HepG2 (cell line): Measurements from ENCODE around the gene TRMT2A. TPM values are rescaled to one million over a fixed set of nuclear protein-coding genes. Genes with fewer than 3 reads are reported as not detected.

ENCODE experiments used
- ATAC-seq: fragments of 200-7000 bp; cut with Tn5 transposase; 3 replicates; pipeline ENCODE4 v1.9.1; 2020; ENCODE audit warnings: mild to moderate bottlenecking, moderate library complexity
- Bru-seq: library from RNA; stranded (reverse); fragments of 400-500 nt; gene quantifications from one replicate; lab custom pipeline; 2021; lab: Mats Ljungman, UMichigan
- BruChase-seq, 2 experiments: library from RNA; stranded (reverse); fragments of 400-500 nt; gene quantifications; one replicate each; lab custom pipeline; 2021; lab: Mats Ljungman, UMichigan
- BruUV-seq: library from RNA; stranded (reverse); fragments of 400-500 nt; replicated peaks from 2 replicates; lab custom pipeline; 2021; lab: Mats Ljungman, UMichigan
- CTCF ChIA-PET: fragments of 300-600 bp; formaldehyde crosslinking; extraction: SDS; loops from one replicate; lab custom pipeline; 2021; ENCODE audit warnings: low total read pairs, inconsistent platforms, low intra/inter-chr PET ratio; lab: Yijun Ruan, JAX
- POLR2A ChIA-PET: fragments of 350-600 bp; sonication (Branson Sonifier 250); formaldehyde crosslinking; loops from one replicate; lab custom pipeline; 2020; ENCODE audit warnings: antibody characterized with exemption, inconsistent platforms; lab: Yijun Ruan, JAX
- DNase-seq: peaks from one replicate; pipeline ENCODE4 v3.0.0-alpha.2; 2015; ENCODE audit warnings: low spot score
- FAIRE-seq: peaks from 3 replicates; lab custom pipeline; 2011; peaks lifted over from hg19 to GRCh38; lab: Jason Lieb, UNC
- H2AFZ ChIP-seq: one replicate; pipeline ENCODE4 v1.6.1; 2011; ENCODE audit warnings: low read length, inconsistent platforms
- H3K27ac ChIP-seq: fragments of 300-600 bp; 3 replicates; pipeline ENCODE4 v1.8.0; 2011; ENCODE audit warnings: mixed run types, mild to moderate bottlenecking, mixed read lengths, low read length, inconsistent platforms; ENCODE audit not compliant: insufficient read depth; ENCODE audit errors: extremely low read length
- H3K27me3 ChIP-seq, 2 experiments: fragments of 200-600 bp in 1 of 2; 2 replicates in 1 of 2; 3 replicates in 1 of 2; pipeline versions ENCODE4 v1.6.0 to v1.8.0; 2011; ENCODE audit warnings: low read length in 2 of 2, mild to moderate bottlenecking in 2 of 2, moderate library complexity in 2 of 2, inconsistent platforms in 1 of 2; ENCODE audit not compliant: insufficient read depth in 2 of 2, control insufficient read depth in 1 of 2
- H3K36me3 ChIP-seq, 2 experiments: fragments of 200-600 bp in 1 of 2; replicated peaks in 1 of 2; 2 replicates in 1 of 2; 3 replicates in 1 of 2; pipeline versions ENCODE4 v1.5.1 to v1.8.0; 2011; ENCODE audit warnings: low read length in 2 of 2, inconsistent platforms in 1 of 2; ENCODE audit not compliant: insufficient read depth in 2 of 2, control insufficient read depth in 1 of 2
- H3K4me1 ChIP-seq: 2 replicates; pipeline ENCODE4 v1.5.1; 2012; ENCODE audit warnings: low read length, inconsistent platforms; ENCODE audit not compliant: insufficient read depth
- H3K4me2 ChIP-seq: 2 replicates; pipeline ENCODE4 v1.6.0; 2011; ENCODE audit warnings: low read depth, low read length, inconsistent platforms
- H3K4me3 ChIP-seq, 3 experiments: fragments of 200-600 bp in 1 of 3; sonication (generic), shearing (Covaris generic) in 1 of 3; replicated peaks in 1 of 3; 2 replicates each; pipeline ENCODE4 v1.5.1; 2011 to 2016; ENCODE audit warnings: low read length in 3 of 3, inconsistent platforms in 2 of 3, low read depth in 2 of 3, mild to moderate bottlenecking in 2 of 3, control low read depth in 1 of 3, mixed read lengths in 1 of 3; ENCODE audit not compliant: insufficient read depth in 1 of 3
- H3K79me2 ChIP-seq: one replicate; pipeline ENCODE4 v1.6.1; 2011; ENCODE audit warnings: low read length, inconsistent platforms; ENCODE audit not compliant: insufficient read depth
- H3K9ac ChIP-seq: 2 replicates; pipeline ENCODE4 v1.6.0; 2011; ENCODE audit warnings: mild to moderate bottlenecking, low read depth, low read length, inconsistent platforms; ENCODE audit not compliant: insufficient read depth
- H3K9me3 ChIP-seq: 2 replicates; pipeline ENCODE4 v1.5.1; 2012; ENCODE audit warnings: mild to moderate bottlenecking, low read length
- H4K20me1 ChIP-seq: 2 replicates; pipeline ENCODE4 v1.6.0; 2011; ENCODE audit warnings: inconsistent platforms, mild to moderate bottlenecking, low read length, moderate library complexity; ENCODE audit not compliant: insufficient read depth
- FOXJ3 ChIP-seq: sonication (generic); formaldehyde crosslinking; IDR thresholded peaks from 2 replicates; pipeline ENCODE4 v1.4.0; 2020; ENCODE audit warnings: missing genetic modification reagents, mild to moderate bottlenecking, borderline replicate concordance
- HIC2 ChIP-seq: sonication (generic); formaldehyde crosslinking; IDR thresholded peaks from 2 replicates; pipeline ENCODE4 v1.9.0; 2022; ENCODE audit warnings: low read depth, missing genetic modification reagents
- MEF2D ChIP-seq: sonication (generic); formaldehyde crosslinking; IDR thresholded peaks from 2 replicates; pipeline ENCODE4 v1.5.1; 2020; ENCODE audit warnings: mild to moderate bottlenecking, missing genetic modification reagents
- MIER2 ChIP-seq: IDR thresholded peaks from 2 replicates; pipeline ENCODE4 v1.6.1; 2016; ENCODE audit warnings: missing biosample characterization, missing genetic modification reagents
- RXRA ChIP-seq: sonication (generic); formaldehyde crosslinking; IDR thresholded peaks from 2 replicates; pipeline ENCODE4 v1.5.1; 2020; ENCODE audit warnings: missing genetic modification reagents
- SNAPC5 ChIP-seq: sonication (generic); formaldehyde crosslinking; IDR thresholded peaks from 2 replicates; pipeline ENCODE4 v1.8.1; 2023; ENCODE audit warnings: mild to moderate bottlenecking, missing genetic modification reagents, borderline replicate concordance
- ZFP1 ChIP-seq: IDR thresholded peaks from 2 replicates; pipeline ENCODE4 v1.6.1; 2016
- ZNF138 ChIP-seq: sonication (generic); formaldehyde crosslinking; IDR thresholded peaks from 2 replicates; pipeline ENCODE4 v1.5.0; 2020; ENCODE audit warnings: mild to moderate bottlenecking, low read depth, missing genetic modification reagents
- ZNF333 ChIP-seq: sonication (generic); formaldehyde crosslinking; IDR thresholded peaks from 2 replicates; pipeline ENCODE4 v1.4.0; 2020; ENCODE audit warnings: mild to moderate bottlenecking, missing genetic modification reagents, borderline replicate concordance
- ZNF512B ChIP-seq: sonication (generic); formaldehyde crosslinking; IDR thresholded peaks from 2 replicates; pipeline ENCODE4 v1.5.1; 2020; ENCODE audit warnings: missing genetic modification reagents, mild to moderate bottlenecking, borderline replicate concordance
- ZNF558 ChIP-seq: sonication (generic); formaldehyde crosslinking; IDR thresholded peaks from 2 replicates; pipeline ENCODE4 v1.9.0; 2022; ENCODE audit warnings: mild to moderate bottlenecking, missing genetic modification reagents, borderline replicate concordance
- ZNF841 ChIP-seq: sonication (generic); formaldehyde crosslinking; IDR thresholded peaks from 2 replicates; pipeline ENCODE4 v1.8.1; 2023; ENCODE audit warnings: missing genetic modification reagents, borderline replicate concordance
- WGBS: methylation state at CpG from one replicate; pipeline ENCODE4 v1.1.6; 2017; ENCODE audit warnings: low lambda C conversion rate; 5-methylcytosine and 5-hydroxymethylcytosine counted together
- in situ Hi-C: cut with HindIII; loops from 2 replicates; pipeline ENCODE4 v1.10.0; 2017; ENCODE audit warnings: low pct_unique_long_range_greater_than_20kb; ENCODE audit not compliant: extremely low pct_ligation_motif_present
- intact Hi-C: fragments of 100-400 bp; cut with micrococcal nuclease; formaldehyde crosslinking; loops from one replicate; pipeline ENCODE4 v1.10.0; 2022; ENCODE audit not compliant: unreplicated experiment
- long read RNA-seq, 2 experiments: library from RNA in 1 of 2; library from polyadenylated mRNA in 1 of 2; stranded (forward) in 1 of 2; unstranded in 1 of 2; transcript quantifications; one replicate each; pipeline ENCODE4 v2.0.0, GENCODE V29; 2019 to 2022
- polyA minus RNA-seq, 3 experiments: library from RNA; depleted of rRNA, polyadenylated mRNA; stranded (reverse); fragments of >200 nt; gene quantifications; 2 replicates each; pipeline ENCODE4 v1.2.3, GENCODE V29; 2011; ENCODE audit warnings: low replicate concordance in 1 of 3
- polyA plus RNA-seq, 8 experiments: library from polyadenylated mRNA; depleted of rRNA in 3 of 8; stranded (reverse) in 7 of 8; unstranded in 1 of 8; fragments of >200 nt; fragmentation: Illumina TruSeq in 4 of 8; extraction: Trizol in 4 of 8; gene quantifications; 2 replicates each; pipeline versions ENCODE4 v1.2.1 to v1.2.3, GENCODE V29; 2011 to 2016; ENCODE audit warnings: low read depth in 4 of 8, missing spikeins in 1 of 8, mixed read lengths in 1 of 8; ENCODE audit not compliant: insufficient read depth in 1 of 8
- total RNA-seq, 5 experiments: library from RNA; depleted of rRNA; stranded (reverse); fragments of >200 nt; fragmentation: Illumina TruSeq; extraction: Trizol; gene quantifications; 2 replicates each; pipeline ENCODE4 v1.2.3, GENCODE V29; 2016; ENCODE audit warnings: low read depth in 1 of 5

The TRMT2A gene
- total RNA-seq (2016; rRNA removed; fragmentation: Illumina TruSeq; extraction: Trizol) (18.4 and 30.3 TPM in 2 replicates), polyA plus RNA-seq (2011; rRNA removed) (24.0 and 30.8 TPM in 2 replicates), polyA minus RNA-seq (2011; rRNA and poly(A)+ RNA removed; ENCODE audit: low replicate concordance) (51.2 and 62.1 TPM in 2 replicates), Bru-seq, nascent RNA (percentile 58 among the genes with signal in this experiment), BruChase-seq, experiment 1, labeled RNA remaining after a 6-hour chase (percentile 60 among the genes with signal in this experiment), BruChase-seq, experiment 2, labeled RNA remaining after a 2-hour chase (percentile 61 among the genes with signal in this experiment)
- 11.5 and 14.4 TPM in 2 replicates for total RNA-seq (2016; cell fraction: cytosol; rRNA removed; fragmentation: Illumina TruSeq; extraction: Trizol; ENCODE audit: low read depth)
- 16.2 and 32.5 TPM in 2 replicates for total RNA-seq (2016; cell fraction: insoluble cytoplasmic fraction; rRNA removed; fragmentation: Illumina TruSeq; extraction: Trizol)
- 15.5 and 21.4 TPM in 2 replicates for total RNA-seq (2016; cell fraction: membrane; rRNA removed; fragmentation: Illumina TruSeq; extraction: Trizol)
- 35.9 and 49.2 TPM in 2 replicates for total RNA-seq (2016; cell fraction: nucleus; rRNA removed; fragmentation: Illumina TruSeq; extraction: Trizol)
- polyA plus RNA-seq (2011; cell fraction: cytosol; rRNA removed): 12.3 and 19.2 TPM in 2 replicates
- polyA plus RNA-seq (2011; cell fraction: nucleus; rRNA removed): 251 and 263 TPM in 2 replicates
- 17.6 and 20.5 TPM in 2 replicates for polyA plus RNA-seq (2012)
- 7.7 TPM in 2 replicates for polyA plus RNA-seq (2016; cell fraction: cytosol; fragmentation: Illumina TruSeq; extraction: Trizol; ENCODE audit: low read depth)
- 20.9 and 22.1 TPM in 2 replicates for polyA plus RNA-seq (2016; cell fraction: insoluble cytoplasmic fraction; fragmentation: Illumina TruSeq; extraction: Trizol; ENCODE audit: low read depth)
- 11.9 and 13.0 TPM in 2 replicates for polyA plus RNA-seq (2016; cell fraction: membrane; fragmentation: Illumina TruSeq; extraction: Trizol; ENCODE audit: low read depth)
- polyA plus RNA-seq (2016; cell fraction: nucleus; fragmentation: Illumina TruSeq; extraction: Trizol; ENCODE audit: insufficient read depth, low read depth): 95.8 and 103 TPM in 2 replicates
- 10.6 and 13.6 TPM in 2 replicates for polyA minus RNA-seq (2011; cell fraction: cytosol; rRNA and poly(A)+ RNA removed)
- 48.9 and 53.0 TPM in 2 replicates for polyA minus RNA-seq (2011; cell fraction: nucleus; rRNA and poly(A)+ RNA removed)
- long read RNA-seq, experiment 1, transcript TRMT2A-201 (12 exons, 2,964 nt): major isoform, 15 of 31 reads
- long read RNA-seq, experiment 1, partial matches to known transcripts: 5 of 31 reads
- long read RNA-seq, experiment 1, other reads (novel, unspliced or antisense): 5 of 31 reads
- long read RNA-seq, experiment 2, transcript TRMT2A-201 (12 exons, 2,964 nt): major isoform, 11 of 35 reads
- long read RNA-seq, experiment 2, partial matches to known transcripts: 6 of 35 reads
- long read RNA-seq, experiment 2, other reads (novel, unspliced or antisense): 10 of 35 reads

GRCh38 chr22:20116951-20117632, at the start of gene TRMT2A:
TRMT2A (minus strand) TSS chr22:20117226; CDS start chr22:20116906, 320 bp downstream.
- Histone ChIP-seq H3K9me3 (no peaks in the 10 kb centered on the region), H3K36me3 (peaks cover 15 to 74% of the 10 kb centered on the region in 2 experiments), H3K4me2 (peak within 1 kb of the TSS; percentile 84), H3K4me3 (peak within 1 kb of the TSS; percentile 87 to 94 (median 90)), H3K9ac (peak within 1 kb of the TSS; percentile 90), H3K27me3 (no peaks in the 10 kb centered on the region; a peak in 1 of 5 replicates), H2AFZ (no peak within 1 kb of the TSS), H3K27ac (peak within 1 kb of the TSS; percentile 83), H3K79me2 (peaks cover 64% of the 10 kb centered on the region), H3K4me1 (peaks cover 57% of the 10 kb centered on the region), H4K20me1 (0 out of 2 replicates have a peak, but pooled peaks cover 3% of the 10 kb centered on the region)
- 0% methylated on average over 52 of the region's 88 CpGs for WGBS
- CTCF ChIA-PET: no interaction called here
- in situ Hi-C loops: no loop called here
- peak; percentile 60 for FAIRE-seq
- ATAC-seq: peak; percentile 80
- peak; percentile 95 for DNase-seq
- BruUV-seq: no TSS peak
- POLR2A ChIA-PET: interaction anchor here (0.9 to 2.2 kb wide), 8 partner anchors 9 to 277 kb away, joined by 3 to 15 read pairs (median 4); partner anchors contain the start of genes ZDHHC8 and ZNF74
- intact Hi-C loops: loop anchor here (1.0 to 5.0 kb wide), 2 partner anchors 12 to 35 kb away; partner anchors contain the start of gene DGCR8
- TF ChIP-seq SNAPC5 (CRISPR knock-in tag) (0 out of 2 replicates have a peak, but pooled peaks have one; percentile 77), ZNF512B (CRISPR knock-in tag) (no peak), FOXJ3 (CRISPR knock-in tag) (no peak), MEF2D (CRISPR knock-in tag) (no peak), ZNF558 (peak; percentile 94; the same call in 1 of the 2 replicates), ZNF841 (CRISPR knock-in tag) (peak; percentile 47; the same call in 1 of the 2 replicates), ZNF138 (peak; percentile 86), HIC2 (no peak), MIER2 (CRISPR knock-in tag) (peak; percentile 10; the same call in 1 of the 2 replicates), ZNF333 (CRISPR knock-in tag) (no peak), ZFP1 (no peak), RXRA (CRISPR knock-in tag) (peak; percentile 81; the same call in 1 of the 2 replicates)
